Measurements from ENCODE around the gene RAET1L.
"Not testable (repeated sequence)": the region's sequence is repeated elsewhere in the genome, so short reads cannot be mapped to it uniquely, and the experiment has no call there.

GRCh38 chr6:150021870-150022269, 3.5 kb downstream of the RAET1L start:
- not testable (repeated sequence) for TF ChIP-seq POLR2A (IDR thresholded peaks at IDR 0.05; ENCODE audit: low read length); GATA1 (IDR thresholded peaks at IDR 0.05; ENCODE audit: low read depth, low read length)
